Thyroid gland (tissue), 4 donors: ENCODE results near the gene CRYBG2.

Experiments
- POLR2A ChIP-seq, 2 donors: fragments of 450-650 bp; IDR thresholded peaks; one replicate each; pipeline ENCODE4 v1.6.1; 2017; ENCODE audit warnings: antibody characterized with exemption in 2 of 2, mild to moderate bottlenecking in 2 of 2, moderate library complexity in 1 of 2
- TF ChIP-seq, protein P1 (sequence below), 6 experiments: fragments of 200-600 bp in 3 of 6; fragments of 450-650 bp in 3 of 6; sonication (generic) in 3 of 6; IDR thresholded peaks; one replicate each; pipeline ENCODE4 v1.5.1; 2016 to 2019; ENCODE audit warnings: antibody characterized with exemption in 6 of 6, mild to moderate bottlenecking in 2 of 6, inconsistent platforms in 1 of 6, moderate library complexity in 1 of 6

DNA sequence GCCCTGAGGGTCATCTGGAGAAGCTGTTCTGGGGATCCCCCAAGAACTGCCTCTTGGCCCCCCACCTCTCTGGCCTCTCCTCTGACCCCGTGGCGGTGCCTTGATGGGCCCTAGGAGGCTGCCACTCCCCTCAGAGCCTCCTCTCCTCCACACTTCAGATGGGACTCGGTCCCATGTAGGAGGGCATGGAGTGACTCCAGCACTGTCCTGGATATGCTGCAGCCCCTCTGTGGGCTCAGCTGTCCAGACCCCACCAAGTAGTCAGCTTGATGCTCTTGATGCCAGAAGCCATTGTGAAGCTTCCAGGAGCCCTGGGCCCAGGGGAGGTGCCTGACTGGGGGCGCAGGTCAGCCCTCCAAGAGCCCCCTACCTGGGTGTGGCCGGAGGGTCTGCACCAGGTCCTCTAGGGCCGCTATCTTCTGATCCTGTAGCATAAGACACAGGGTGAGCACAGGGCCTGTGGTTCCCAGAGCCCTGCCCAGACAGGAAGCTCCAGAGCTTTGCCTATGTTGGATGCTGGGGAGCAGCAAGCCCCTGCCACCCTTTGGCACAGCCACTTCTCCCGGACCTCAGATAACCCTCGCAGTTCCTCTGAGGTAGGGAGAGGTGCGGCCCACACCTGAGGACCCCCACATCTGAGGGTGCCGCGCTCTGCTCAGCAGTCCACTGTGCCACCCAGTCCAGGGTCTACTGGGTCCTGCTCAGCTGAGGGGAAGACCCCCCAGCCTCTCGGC lies 56.7 kb downstream of the CRYBG2 start:
- TF ChIP-seq POLR2A (IDR thresholded peaks at IDR 0.05), result no peak
- TF ChIP-seq, protein P1, sequence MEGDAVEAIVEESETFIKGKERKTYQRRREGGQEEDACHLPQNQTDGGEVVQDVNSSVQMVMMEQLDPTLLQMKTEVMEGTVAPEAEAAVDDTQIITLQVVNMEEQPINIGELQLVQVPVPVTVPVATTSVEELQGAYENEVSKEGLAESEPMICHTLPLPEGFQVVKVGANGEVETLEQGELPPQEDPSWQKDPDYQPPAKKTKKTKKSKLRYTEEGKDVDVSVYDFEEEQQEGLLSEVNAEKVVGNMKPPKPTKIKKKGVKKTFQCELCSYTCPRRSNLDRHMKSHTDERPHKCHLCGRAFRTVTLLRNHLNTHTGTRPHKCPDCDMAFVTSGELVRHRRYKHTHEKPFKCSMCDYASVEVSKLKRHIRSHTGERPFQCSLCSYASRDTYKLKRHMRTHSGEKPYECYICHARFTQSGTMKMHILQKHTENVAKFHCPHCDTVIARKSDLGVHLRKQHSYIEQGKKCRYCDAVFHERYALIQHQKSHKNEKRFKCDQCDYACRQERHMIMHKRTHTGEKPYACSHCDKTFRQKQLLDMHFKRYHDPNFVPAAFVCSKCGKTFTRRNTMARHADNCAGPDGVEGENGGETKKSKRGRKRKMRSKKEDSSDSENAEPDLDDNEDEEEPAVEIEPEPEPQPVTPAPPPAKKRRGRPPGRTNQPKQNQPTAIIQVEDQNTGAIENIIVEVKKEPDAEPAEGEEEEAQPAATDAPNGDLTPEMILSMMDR (IDR thresholded peaks at IDR 0.05), result no peak
